GM12878 (cell line): ENCODE measurements around the gene VPS18. TPM values are rescaled to one million over a fixed set of nuclear protein-coding genes. Genes with fewer than 3 reads are reported as not detected.

Experiments
- CHD1 ChIP-seq: IDR thresholded peaks from 2 replicates; pipeline ENCODE4 v1.6.1; 2012; ENCODE audit warnings: low read depth, low read length, improper control_type of control experiment
- ESRRA ChIP-seq: IDR thresholded peaks from 2 replicates; pipeline ENCODE4 v1.6.1; 2012; ENCODE audit warnings: mild to moderate bottlenecking, low read length, improper control_type of control experiment
- NFIC ChIP-seq: IDR thresholded peaks from 2 replicates; pipeline ENCODE4 v1.6.1; 2012; ENCODE audit warnings: low read depth, mild to moderate bottlenecking, inconsistent platforms, low read length, moderate library complexity
- PAX5 ChIP-seq: IDR thresholded peaks from 2 replicates; pipeline ENCODE4 v1.6.1; 2011; ENCODE audit warnings: low read depth, low read length, borderline replicate concordance
- POLR2A ChIP-seq: IDR thresholded peaks from 2 replicates; pipeline ENCODE4 v1.6.1; 2011; ENCODE audit warnings: low read depth, mild to moderate bottlenecking, low read length
- POU2F2 ChIP-seq: IDR thresholded peaks from 3 replicates; pipeline ENCODE4 v1.6.1; 2011; ENCODE audit warnings: low read depth, mild to moderate bottlenecking, low read length, borderline replicate concordance
- RBBP5 ChIP-seq: fragments of 200-600 bp; sonication (generic); conservative IDR thresholded peaks from 2 replicates; pipeline ENCODE4 v1.6.1; 2016
- YBX1 ChIP-seq: fragments of 450-650 bp; IDR thresholded peaks from 2 replicates; pipeline ENCODE4 v1.6.1; 2016; ENCODE audit warnings: antibody characterized with exemption
- ZBED1 ChIP-seq: IDR thresholded peaks from 2 replicates; pipeline ENCODE4 v1.6.1; 2016; ENCODE audit warnings: borderline replicate concordance
- ZNF384 ChIP-seq: IDR thresholded peaks from 2 replicates; pipeline ENCODE4 v1.6.1; 2012; ENCODE audit warnings: low read depth, mild to moderate bottlenecking, low read length, improper control_type of control experiment, borderline replicate concordance
- ZZZ3 ChIP-seq: IDR thresholded peaks from 2 replicates; pipeline ENCODE4 v1.6.1; 2011; ENCODE audit warnings: low read depth; ENCODE audit not compliant: control insufficient read depth, insufficient read length
- polyA plus RNA-seq, 11 experiments: library from polyadenylated mRNA; depleted of rRNA in 4 of 11; unstranded in 6 of 11; stranded (reverse) in 5 of 11; fragments of >200 nt; fragmentation: Nextera tagmentation in 4 of 11; fragmentation: Illumina TruSeq in 1 of 11; extraction: Ambion mirVana in 4 of 11; extraction: Trizol in 1 of 11; gene quantifications; 1 replicate in 1 of 11; 2 replicates in 10 of 11; pipeline versions ENCODE4 v1.2.1 to v1.2.3, GENCODE V29; 2011 to 2016; ENCODE audit warnings: inconsistent platforms in 2 of 11, missing spikeins in 2 of 11, low read depth in 1 of 11
- total RNA-seq, 4 experiments: library from RNA; depleted of rRNA in 3 of 4; stranded (reverse); fragments of >200 nt in 3 of 4; fragmentation: Illumina TruSeq in 1 of 4; extraction: Trizol in 1 of 4; gene quantifications; 2 replicates each; pipeline versions ENCODE4 v1.2.1 to v1.2.3, GENCODE V29; 2013 to 2021
- TF ChIP-seq, protein P1 (sequence below): fragments of 150-350 bp; IDR thresholded peaks from 2 replicates; pipeline ENCODE4 v1.6.1; 2016; ENCODE audit warnings: low read depth, low read length
- TF ChIP-seq, protein P2 (sequence below): fragments of 450-650 bp; IDR thresholded peaks from 2 replicates; pipeline ENCODE4 v1.6.1; 2014; ENCODE audit warnings: mild to moderate bottlenecking
- TF ChIP-seq, protein P3 (sequence below): fragments of 450-650 bp; IDR thresholded peaks from 2 replicates; pipeline ENCODE4 v1.6.1; 2017; ENCODE audit warnings: mild to moderate bottlenecking
- TF ChIP-seq, protein P4 (sequence below): IDR thresholded peaks from 2 replicates; pipeline ENCODE4 v1.6.1; 2012; ENCODE audit warnings: low read depth, low read length, improper control_type of control experiment
- TF ChIP-seq, protein P5 (sequence below), 3 experiments: IDR thresholded peaks in 2 of 3; conservative IDR thresholded peaks in 1 of 3; 2 replicates each; pipeline ENCODE4 v1.5.1; 2011; ENCODE audit warnings: low read depth in 3 of 3, low read length in 3 of 3, mild to moderate bottlenecking in 3 of 3, control low read depth in 2 of 3, moderate library complexity in 2 of 3, inconsistent platforms in 1 of 3, mixed read lengths in 1 of 3; ENCODE audit not compliant: control insufficient read depth in 2 of 3, insufficient read depth in 1 of 3; ENCODE audit errors: extremely low read depth in 1 of 3
- TF ChIP-seq, protein P6 (sequence below): fragments of 450-650 bp; formaldehyde crosslinking; IDR thresholded peaks from 2 replicates; pipeline ENCODE4 v1.5.0; 2022; ENCODE audit warnings: mild to moderate bottlenecking, missing genetic modification characterization

The VPS18 gene
- total and polyA plus RNA-seq, 10 of the 15 experiments (the other 5 are each of a cell fraction or from before 2014, with no cell fraction given): 0.71 to 20.4 (median 10.6) TPM

DNA sequence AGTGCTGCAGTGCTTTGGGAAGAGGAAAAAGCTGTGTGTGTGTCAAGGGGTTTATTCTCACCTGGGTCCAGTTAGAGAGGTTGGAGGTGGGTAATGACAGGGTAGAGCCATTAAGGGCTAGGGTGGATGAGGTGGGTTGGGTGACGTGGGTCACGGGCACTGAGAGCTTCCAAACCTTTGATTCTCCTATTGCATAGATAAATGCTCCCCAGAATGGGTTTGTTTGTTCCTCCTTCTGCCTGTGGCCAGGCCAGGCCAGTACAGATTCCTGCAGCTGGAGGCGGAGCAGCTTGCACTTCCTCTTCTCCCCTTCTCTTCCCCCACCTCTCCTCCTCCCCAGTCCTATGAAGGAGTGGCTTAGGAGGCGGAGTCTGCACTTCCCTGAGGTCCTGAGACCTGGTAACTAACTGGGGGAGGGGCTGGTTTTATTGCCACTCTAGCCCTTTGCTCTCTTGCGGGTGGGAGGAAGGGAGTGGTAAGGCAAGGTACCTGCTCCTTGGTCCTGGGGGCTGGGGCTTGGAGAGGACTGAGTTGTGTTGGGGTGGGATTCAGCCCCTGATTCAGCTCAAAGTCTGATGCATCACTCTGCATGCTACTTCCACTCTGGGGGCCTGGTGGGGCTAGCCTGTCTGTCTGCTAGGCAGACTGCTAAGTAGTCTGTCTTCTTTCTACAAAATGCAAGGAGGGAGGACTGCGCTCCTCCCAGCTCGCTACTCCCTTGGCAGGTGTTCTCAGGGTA is 46.9 kb upstream of the VPS18 start (continued):
- TF ChIP-seq, protein P1, sequence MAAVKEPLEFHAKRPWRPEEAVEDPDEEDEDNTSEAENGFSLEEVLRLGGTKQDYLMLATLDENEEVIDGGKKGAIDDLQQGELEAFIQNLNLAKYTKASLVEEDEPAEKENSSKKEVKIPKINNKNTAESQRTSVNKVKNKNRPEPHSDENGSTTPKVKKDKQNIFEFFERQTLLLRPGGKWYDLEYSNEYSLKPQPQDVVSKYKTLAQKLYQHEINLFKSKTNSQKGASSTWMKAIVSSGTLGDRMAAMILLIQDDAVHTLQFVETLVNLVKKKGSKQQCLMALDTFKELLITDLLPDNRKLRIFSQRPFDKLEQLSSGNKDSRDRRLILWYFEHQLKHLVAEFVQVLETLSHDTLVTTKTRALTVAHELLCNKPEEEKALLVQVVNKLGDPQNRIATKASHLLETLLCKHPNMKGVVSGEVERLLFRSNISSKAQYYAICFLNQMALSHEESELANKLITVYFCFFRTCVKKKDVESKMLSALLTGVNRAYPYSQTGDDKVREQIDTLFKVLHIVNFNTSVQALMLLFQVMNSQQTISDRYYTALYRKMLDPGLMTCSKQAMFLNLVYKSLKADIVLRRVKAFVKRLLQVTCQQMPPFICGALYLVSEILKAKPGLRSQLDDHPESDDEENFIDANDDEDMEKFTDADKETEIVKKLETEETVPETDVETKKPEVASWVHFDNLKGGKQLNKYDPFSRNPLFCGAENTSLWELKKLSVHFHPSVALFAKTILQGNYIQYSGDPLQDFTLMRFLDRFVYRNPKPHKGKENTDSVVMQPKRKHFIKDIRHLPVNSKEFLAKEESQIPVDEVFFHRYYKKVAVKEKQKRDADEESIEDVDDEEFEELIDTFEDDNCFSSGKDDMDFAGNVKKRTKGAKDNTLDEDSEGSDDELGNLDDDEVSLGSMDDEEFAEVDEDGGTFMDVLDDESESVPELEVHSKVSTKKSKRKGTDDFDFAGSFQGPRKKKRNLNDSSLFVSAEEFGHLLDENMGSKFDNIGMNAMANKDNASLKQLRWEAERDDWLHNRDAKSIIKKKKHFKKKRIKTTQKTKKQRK: no peak
- TF ChIP-seq NFIC (no peak), POU2F2 (no peak), ESRRA (no peak), YBX1 (no peak), ZZZ3 (no peak), PAX5 (no peak), ZBED1 (no peak), RBBP5 (no peak), POLR2A (no peak), CHD1 (no peak), ZNF384 (no peak)
- TF ChIP-seq, protein P2, sequence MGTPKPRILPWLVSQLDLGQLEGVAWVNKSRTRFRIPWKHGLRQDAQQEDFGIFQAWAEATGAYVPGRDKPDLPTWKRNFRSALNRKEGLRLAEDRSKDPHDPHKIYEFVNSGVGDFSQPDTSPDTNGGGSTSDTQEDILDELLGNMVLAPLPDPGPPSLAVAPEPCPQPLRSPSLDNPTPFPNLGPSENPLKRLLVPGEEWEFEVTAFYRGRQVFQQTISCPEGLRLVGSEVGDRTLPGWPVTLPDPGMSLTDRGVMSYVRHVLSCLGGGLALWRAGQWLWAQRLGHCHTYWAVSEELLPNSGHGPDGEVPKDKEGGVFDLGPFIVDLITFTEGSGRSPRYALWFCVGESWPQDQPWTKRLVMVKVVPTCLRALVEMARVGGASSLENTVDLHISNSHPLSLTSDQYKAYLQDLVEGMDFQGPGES: no peak
- TF ChIP-seq, protein P3, sequence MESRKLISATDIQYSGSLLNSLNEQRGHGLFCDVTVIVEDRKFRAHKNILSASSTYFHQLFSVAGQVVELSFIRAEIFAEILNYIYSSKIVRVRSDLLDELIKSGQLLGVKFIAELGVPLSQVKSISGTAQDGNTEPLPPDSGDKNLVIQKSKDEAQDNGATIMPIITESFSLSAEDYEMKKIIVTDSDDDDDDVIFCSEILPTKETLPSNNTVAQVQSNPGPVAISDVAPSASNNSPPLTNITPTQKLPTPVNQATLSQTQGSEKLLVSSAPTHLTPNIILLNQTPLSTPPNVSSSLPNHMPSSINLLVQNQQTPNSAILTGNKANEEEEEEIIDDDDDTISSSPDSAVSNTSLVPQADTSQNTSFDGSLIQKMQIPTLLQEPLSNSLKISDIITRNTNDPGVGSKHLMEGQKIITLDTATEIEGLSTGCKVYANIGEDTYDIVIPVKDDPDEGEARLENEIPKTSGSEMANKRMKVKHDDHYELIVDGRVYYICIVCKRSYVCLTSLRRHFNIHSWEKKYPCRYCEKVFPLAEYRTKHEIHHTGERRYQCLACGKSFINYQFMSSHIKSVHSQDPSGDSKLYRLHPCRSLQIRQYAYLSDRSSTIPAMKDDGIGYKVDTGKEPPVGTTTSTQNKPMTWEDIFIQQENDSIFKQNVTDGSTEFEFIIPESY: no peak
- TF ChIP-seq, protein P4, sequence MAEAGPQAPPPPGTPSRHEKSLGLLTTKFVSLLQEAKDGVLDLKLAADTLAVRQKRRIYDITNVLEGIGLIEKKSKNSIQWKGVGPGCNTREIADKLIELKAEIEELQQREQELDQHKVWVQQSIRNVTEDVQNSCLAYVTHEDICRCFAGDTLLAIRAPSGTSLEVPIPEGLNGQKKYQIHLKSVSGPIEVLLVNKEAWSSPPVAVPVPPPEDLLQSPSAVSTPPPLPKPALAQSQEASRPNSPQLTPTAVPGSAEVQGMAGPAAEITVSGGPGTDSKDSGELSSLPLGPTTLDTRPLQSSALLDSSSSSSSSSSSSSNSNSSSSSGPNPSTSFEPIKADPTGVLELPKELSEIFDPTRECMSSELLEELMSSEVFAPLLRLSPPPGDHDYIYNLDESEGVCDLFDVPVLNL: no peak
- TF ChIP-seq, protein P5, sequence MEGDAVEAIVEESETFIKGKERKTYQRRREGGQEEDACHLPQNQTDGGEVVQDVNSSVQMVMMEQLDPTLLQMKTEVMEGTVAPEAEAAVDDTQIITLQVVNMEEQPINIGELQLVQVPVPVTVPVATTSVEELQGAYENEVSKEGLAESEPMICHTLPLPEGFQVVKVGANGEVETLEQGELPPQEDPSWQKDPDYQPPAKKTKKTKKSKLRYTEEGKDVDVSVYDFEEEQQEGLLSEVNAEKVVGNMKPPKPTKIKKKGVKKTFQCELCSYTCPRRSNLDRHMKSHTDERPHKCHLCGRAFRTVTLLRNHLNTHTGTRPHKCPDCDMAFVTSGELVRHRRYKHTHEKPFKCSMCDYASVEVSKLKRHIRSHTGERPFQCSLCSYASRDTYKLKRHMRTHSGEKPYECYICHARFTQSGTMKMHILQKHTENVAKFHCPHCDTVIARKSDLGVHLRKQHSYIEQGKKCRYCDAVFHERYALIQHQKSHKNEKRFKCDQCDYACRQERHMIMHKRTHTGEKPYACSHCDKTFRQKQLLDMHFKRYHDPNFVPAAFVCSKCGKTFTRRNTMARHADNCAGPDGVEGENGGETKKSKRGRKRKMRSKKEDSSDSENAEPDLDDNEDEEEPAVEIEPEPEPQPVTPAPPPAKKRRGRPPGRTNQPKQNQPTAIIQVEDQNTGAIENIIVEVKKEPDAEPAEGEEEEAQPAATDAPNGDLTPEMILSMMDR (IDR thresholded peaks at IDR 0.05 in 2 of 3, conservative IDR thresholded peaks at IDR 0.05 in 1 of 3; ENCODE audit: control insufficient read depth in 2 of 3, extremely low read depth in 1 of 3, insufficient read depth in 1 of 3, low read depth in 3 of 3, low read length in 3 of 3): no peak
- TF ChIP-seq, protein P6, sequence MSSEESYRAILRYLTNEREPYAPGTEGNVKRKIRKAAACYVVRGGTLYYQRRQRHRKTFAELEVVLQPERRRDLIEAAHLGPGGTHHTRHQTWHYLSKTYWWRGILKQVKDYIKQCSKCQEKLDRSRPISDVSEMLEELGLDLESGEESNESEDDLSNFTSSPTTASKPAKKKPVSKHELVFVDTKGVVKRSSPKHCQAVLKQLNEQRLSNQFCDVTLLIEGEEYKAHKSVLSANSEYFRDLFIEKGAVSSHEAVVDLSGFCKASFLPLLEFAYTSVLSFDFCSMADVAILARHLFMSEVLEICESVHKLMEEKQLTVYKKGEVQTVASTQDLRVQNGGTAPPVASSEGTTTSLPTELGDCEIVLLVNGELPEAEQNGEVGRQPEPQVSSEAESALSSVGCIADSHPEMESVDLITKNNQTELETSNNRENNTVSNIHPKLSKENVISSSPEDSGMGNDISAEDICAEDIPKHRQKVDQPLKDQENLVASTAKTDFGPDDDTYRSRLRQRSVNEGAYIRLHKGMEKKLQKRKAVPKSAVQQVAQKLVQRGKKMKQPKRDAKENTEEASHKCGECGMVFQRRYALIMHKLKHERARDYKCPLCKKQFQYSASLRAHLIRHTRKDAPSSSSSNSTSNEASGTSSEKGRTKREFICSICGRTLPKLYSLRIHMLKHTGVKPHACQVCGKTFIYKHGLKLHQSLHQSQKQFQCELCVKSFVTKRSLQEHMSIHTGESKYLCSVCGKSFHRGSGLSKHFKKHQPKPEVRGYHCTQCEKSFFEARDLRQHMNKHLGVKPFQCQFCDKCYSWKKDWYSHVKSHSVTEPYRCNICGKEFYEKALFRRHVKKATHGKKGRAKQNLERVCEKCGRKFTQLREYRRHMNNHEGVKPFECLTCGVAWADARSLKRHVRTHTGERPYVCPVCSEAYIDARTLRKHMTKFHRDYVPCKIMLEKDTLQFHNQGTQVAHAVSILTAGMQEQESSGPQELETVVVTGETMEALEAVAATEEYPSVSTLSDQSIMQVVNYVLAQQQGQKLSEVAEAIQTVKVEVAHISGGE (CRISPR knock-in tag): no peak
